Keratinocyte (primary cell): Measurements from ENCODE around the gene GPR62. TPM values are rescaled to one million over a fixed set of nuclear protein-coding genes. Genes with fewer than 3 reads are reported as not detected.

Source experiments
- DNase-seq: peaks from one replicate; pipeline ENCODE4 v3.0.0-alpha.2; 2011; ENCODE audit warnings: low read depth, missing footprints, low spot score
- FAIRE-seq: peaks from 2 replicates; lab custom pipeline; 2011; peaks lifted over from hg19 to GRCh38; lab: Jason Lieb, UNC
- H2AFZ ChIP-seq: 2 replicates; pipeline ENCODE4 v1.6.0; 2012; ENCODE audit warnings: low read length, control low read depth, inconsistent platforms; ENCODE audit not compliant: control insufficient read depth
- H3K27ac ChIP-seq: 2 replicates; pipeline ENCODE4 v1.5.1; 2011; ENCODE audit warnings: low read length; ENCODE audit not compliant: control insufficient read depth, insufficient read depth
- H3K27me3 ChIP-seq: 3 replicates; pipeline ENCODE4 v1.6.0; 2011; ENCODE audit warnings: low read length; ENCODE audit not compliant: control insufficient read depth, insufficient read depth; ENCODE audit errors: extremely low read depth
- H3K36me3 ChIP-seq, 2 experiments: 2 replicates in 1 of 2; 3 replicates in 1 of 2; pipeline ENCODE4 v1.5.1; 2011; ENCODE audit warnings: low read length in 2 of 2, mild to moderate bottlenecking in 1 of 2; ENCODE audit not compliant: control insufficient read depth in 2 of 2, insufficient read depth in 2 of 2; ENCODE audit errors: extremely low read depth in 1 of 2
- H3K4me1 ChIP-seq: 3 replicates; pipeline ENCODE4 v1.5.1; 2011; ENCODE audit warnings: low read length; ENCODE audit not compliant: control insufficient read depth, insufficient read depth; ENCODE audit errors: extremely low read depth
- H3K4me2 ChIP-seq: 3 replicates; pipeline ENCODE4 v1.6.0; 2011; ENCODE audit warnings: low read depth, low read length; ENCODE audit not compliant: control insufficient read depth, insufficient read depth; ENCODE audit errors: extremely low read depth
- H3K4me3 ChIP-seq, 3 experiments: fragments of 200-600 bp in 1 of 3; sonication (generic) in 1 of 3; 2 replicates in 2 of 3; 3 replicates in 1 of 3; pipeline ENCODE4 v1.5.1; 2011 to 2016; ENCODE audit warnings: low read length in 3 of 3, mild to moderate bottlenecking in 3 of 3, control low read depth in 2 of 3, inconsistent platforms in 1 of 3, low read depth in 1 of 3, mixed read lengths in 1 of 3, mixed run types in 1 of 3, moderate library complexity in 1 of 3; ENCODE audit not compliant: control insufficient read depth in 2 of 3, insufficient read depth in 2 of 3; ENCODE audit errors: extremely low read depth in 1 of 3
- H3K79me2 ChIP-seq: 2 replicates; pipeline ENCODE4 v1.6.0; 2012; ENCODE audit warnings: low read length; ENCODE audit not compliant: control insufficient read depth, insufficient read depth
- H3K9ac ChIP-seq: 3 replicates; pipeline ENCODE4 v1.6.0; 2011; ENCODE audit warnings: low read length; ENCODE audit not compliant: control insufficient read depth, insufficient read depth; ENCODE audit errors: extremely low read depth
- H3K9me1 ChIP-seq: 3 replicates; pipeline ENCODE4 v1.6.0; 2011; ENCODE audit warnings: low read length; ENCODE audit not compliant: control insufficient read depth, insufficient read depth; ENCODE audit errors: extremely low read depth
- H3K9me3 ChIP-seq: 2 replicates; pipeline ENCODE4 v1.5.1; 2012; ENCODE audit warnings: low read depth, low read length; ENCODE audit not compliant: control insufficient read depth
- H4K20me1 ChIP-seq: 3 replicates; pipeline ENCODE4 v1.6.0; 2011; ENCODE audit warnings: low read length; ENCODE audit not compliant: control insufficient read depth, insufficient read depth; ENCODE audit errors: extremely low read depth
- CTCF ChIP-seq, 3 experiments: IDR thresholded peaks in 1 of 3; conservative IDR thresholded peaks in 1 of 3; optimal IDR thresholded peaks in 1 of 3; 2 replicates in 2 of 3; 3 replicates in 1 of 3; pipeline versions ENCODE3 to v1.5.1; 2011; ENCODE audit warnings: low read length in 3 of 3, mild to moderate bottlenecking in 3 of 3, moderate library complexity in 2 of 3, control low read depth in 1 of 3, inconsistent platforms in 1 of 3; ENCODE audit not compliant: insufficient read depth in 2 of 3; ENCODE audit errors: extremely low read depth in 1 of 3
- EZH2 ChIP-seq: IDR thresholded peaks from one replicate; pipeline ENCODE4 v1.6.1; 2012; ENCODE audit warnings: inconsistent platforms, mild to moderate bottlenecking, low read length, moderate library complexity
- dilution Hi-C: fragments of 300-500 bp; cut with MboI; formaldehyde crosslinking; loops from one replicate; pipeline ENCODE4 v1.7.0; 2020; ENCODE audit warnings: low sequenced_read_pairs; ENCODE audit not compliant: extremely low pct_ligation_motif_present
- polyA plus RNA-seq, 5 experiments: library from polyadenylated mRNA; depleted of rRNA in 3 of 5; stranded (reverse) in 3 of 5; stranded (forward) in 1 of 5; unstranded in 1 of 5; fragments of >200 nt; gene quantifications; 1 replicate in 1 of 5; 2 replicates in 3 of 5; 3 replicates in 1 of 5; pipeline versions ENCODE4 v1.2.1 to v1.2.3, GENCODE V29; 2011 to 2012; ENCODE audit warnings: missing spikeins in 2 of 5, low read depth in 1 of 5, low replicate concordance in 1 of 5

The GPR62 gene
- polyA plus RNA-seq, 1 donor (not counting 4 experiments of a cell fraction or from before 2014, with no cell fraction given): not detected

DNA sequence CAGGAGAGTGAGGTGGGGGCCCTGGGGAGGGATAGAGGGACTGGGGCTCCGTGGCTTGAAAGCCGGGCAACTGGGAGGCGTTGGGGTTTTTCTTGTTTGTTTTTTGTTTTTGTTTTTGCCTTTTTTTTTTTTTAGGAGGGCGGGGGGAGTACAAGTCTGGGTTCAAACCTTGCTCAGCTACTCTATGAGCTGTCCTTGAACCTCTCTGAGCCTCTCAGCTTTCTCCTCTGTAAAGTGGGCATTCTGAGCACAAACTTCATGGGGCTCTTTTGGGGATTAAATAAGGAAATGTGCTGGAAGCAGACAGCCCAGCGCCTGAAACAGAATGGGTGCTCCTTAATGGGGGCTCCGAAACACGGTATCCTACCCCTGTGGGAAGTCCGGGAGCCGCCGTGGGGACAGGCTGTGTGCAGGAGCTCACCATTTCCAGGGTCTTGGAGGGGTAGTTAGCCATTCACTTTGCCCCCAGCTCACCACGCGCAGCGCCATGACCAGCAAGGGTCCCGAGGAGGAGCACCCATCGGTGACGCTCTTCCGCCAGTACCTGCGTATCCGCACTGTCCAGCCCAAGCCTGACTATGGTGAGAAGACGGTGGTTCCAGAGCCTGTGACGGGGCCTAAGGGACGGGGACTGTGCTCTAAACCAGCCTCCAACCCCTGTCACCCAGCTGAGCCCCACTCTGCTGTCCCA is 28.5 kb downstream of the GPR62 start:
- H3K9me3 ChIP-seq: no peaks in the 10 kb centered on the region
- H3K4me1 ChIP-seq: peaks cover 14% of the 10 kb centered on the region
- H3K27ac ChIP-seq: peak overlapping the region; percentile 68
- peak overlapping the region; percentile 88 for H3K4me2 ChIP-seq
- TF ChIP-seq EZH2 (no peak), CTCF (optimal IDR thresholded peaks at IDR 0.05 in 1 of 3, IDR thresholded peaks at IDR 0.05 in 1 of 3, conservative IDR thresholded peaks at IDR 0.05 in 1 of 3; ENCODE audit: extremely low read depth in 1 of 3, insufficient read depth in 2 of 3, low read length in 3 of 3) (no peak)
- dilution Hi-C loops: no loop called here
- peaks cover 4% of the 10 kb centered on the region for H3K79me2 ChIP-seq
- H2AFZ ChIP-seq: peak overlapping the region; percentile 60
- no peaks in the 10 kb centered on the region for H3K27me3 ChIP-seq
- no peaks in the 10 kb centered on the region for H4K20me1 ChIP-seq
- H3K4me3 ChIP-seq: peak overlapping the region; percentile 48 to 77 (median 77)
- H3K36me3 ChIP-seq: peaks cover 0 to 2% of the 10 kb centered on the region in 2 experiments
- H3K9me1 ChIP-seq: no peaks in the 10 kb centered on the region
- DNase-seq: no peak
- no peak for FAIRE-seq
- peak overlapping the region; percentile 86 for H3K9ac ChIP-seq

- no peaks in the 10 kb centered on the region for H3K27me3 ChIP-seq
- FAIRE-seq (no peak), DNase-seq (no peak)
- H3K4me1 ChIP-seq: peaks cover 14% of the 10 kb centered on the region
- peak overlapping the region; percentile 88 for H3K4me2 ChIP-seq
- H3K9ac ChIP-seq: peak overlapping the region; percentile 86
- H3K79me2 ChIP-seq: peaks cover 4% of the 10 kb centered on the region
- TF ChIP-seq EZH2 (no peak), CTCF (optimal IDR thresholded peaks at IDR 0.05 in 1 of 3, IDR thresholded peaks at IDR 0.05 in 1 of 3, conservative IDR thresholded peaks at IDR 0.05 in 1 of 3; ENCODE audit: extremely low read depth in 1 of 3, insufficient read depth in 2 of 3, low read length in 3 of 3) (no peak)
- no peaks in the 10 kb centered on the region for H3K9me1 ChIP-seq
- no peak overlapping the region for H3K27ac ChIP-seq
- H3K4me3 ChIP-seq: peak overlapping the region in 2 of 3 experiments; percentile 48 to 77
- H2AFZ ChIP-seq: no peak overlapping the region
- no peaks in the 10 kb centered on the region for H4K20me1 ChIP-seq
- H3K9me3 ChIP-seq: no peaks in the 10 kb centered on the region
- peaks cover 1 to 2% of the 10 kb centered on the region in 2 experiments for H3K36me3 ChIP-seq
- dilution Hi-C loops: no loop called here
Observed at GRCh38 chr3:51984269-51984647, 29.1 kb downstream of the GPR62 start.
